ENCODE measurements around the gene ZCCHC7.

ZCCHC7 gene

GRCh38 chr9:37373621-37374020 lies 253.2 kb downstream of the ZCCHC7 start:
- no peak for TF ChIP-seq CTCF (conservative IDR thresholded peaks at IDR 0.05; ENCODE audit: control insufficient read depth, insufficient read depth, low read depth, low read length)
- DNase-seq (ENCODE audit: low read depth) = no peak
- H3K4me3 ChIP-seq (ENCODE audit: control insufficient read depth, low read depth, low read length) = no peak overlapping the region

GRCh38 chr9:37374892-37375291 lies 254.5 kb downstream of the ZCCHC7 start:
- TF ChIP-seq CTCF (conservative IDR thresholded peaks at IDR 0.05; ENCODE audit: control insufficient read depth, insufficient read depth, low read depth, low read length) = no peak

GRCh38 chr9:37377688-37378612 lies 257.6 kb downstream of the ZCCHC7 start:
- no peak overlapping the region for H3K4me3 ChIP-seq (ENCODE audit: control insufficient read depth, low read depth, low read length)
- DNase-seq (ENCODE audit: low read depth) = no peak
- no peak for TF ChIP-seq CTCF (conservative IDR thresholded peaks at IDR 0.05; ENCODE audit: control insufficient read depth, insufficient read depth, low read depth, low read length)

More at GRCh38 chr9:37374892-37375291, 254.5 kb downstream of the ZCCHC7 start:
- DNase-seq (ENCODE audit: low read depth) = no peak
- no peak overlapping the region for H3K4me3 ChIP-seq (ENCODE audit: control insufficient read depth, low read depth, low read length)

GRCh38 chr9:37378613-37379004 lies 258.2 kb downstream of the ZCCHC7 start:
- no peak overlapping the region for H3K4me3 ChIP-seq (ENCODE audit: control insufficient read depth, low read depth, low read length)
- no peak for DNase-seq (ENCODE audit: low read depth)
- no peak for TF ChIP-seq CTCF (conservative IDR thresholded peaks at IDR 0.05; ENCODE audit: control insufficient read depth, insufficient read depth, low read depth, low read length)

- H3K4me3 ChIP-seq (ENCODE audit: control insufficient read depth, low read depth, low read length) = no peak overlapping the region
- no peak for DNase-seq (ENCODE audit: low read depth)
- no peak for TF ChIP-seq CTCF (conservative IDR thresholded peaks at IDR 0.05; ENCODE audit: control insufficient read depth, insufficient read depth, low read depth, low read length)
Observed at GRCh38 chr9:37379835-37380234, 259.5 kb downstream of the ZCCHC7 start.

- TF ChIP-seq CTCF (conservative IDR thresholded peaks at IDR 0.05; ENCODE audit: control insufficient read depth, insufficient read depth, low read depth, low read length) = no peak
- no peak overlapping the region for H3K4me3 ChIP-seq (ENCODE audit: control insufficient read depth, low read depth, low read length)
- DNase-seq (ENCODE audit: low read depth) = no peak
Observed at GRCh38 chr9:37380570-37380969, 260.2 kb downstream of the ZCCHC7 start.

All from fibroblast of mammary gland (primary cell).